Measurements from ENCODE around the gene TAGLN3.
"Not testable (repeated sequence)": the region's sequence is repeated elsewhere in the genome, so short reads cannot be mapped to it uniquely, and the experiment has no call there.

TAGLN3 gene

DNA sequence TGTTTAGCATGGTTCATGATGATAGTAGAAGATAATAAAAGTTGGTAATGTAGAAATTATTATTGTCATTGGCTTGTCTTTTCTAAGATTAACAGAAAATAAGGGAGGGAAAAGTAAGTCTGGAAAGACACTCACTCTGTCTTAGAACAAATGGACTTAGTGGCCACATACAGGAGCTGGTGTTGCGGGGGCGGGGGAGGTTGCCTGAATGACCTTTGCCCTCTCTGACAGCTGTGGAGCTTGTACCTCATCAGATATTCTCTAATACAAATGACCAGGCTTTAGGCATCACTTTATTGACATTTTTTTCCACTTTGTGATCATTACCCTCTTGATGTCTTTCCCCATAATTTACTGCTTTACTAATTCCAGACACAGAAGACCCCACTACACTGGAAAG, 5.9 kb downstream of the TAGLN3 start:
- no peak overlapping the region for H3K4me3 ChIP-seq (ENCODE audit: low read depth, low read length)
- DNase-seq (ENCODE audit: low read depth): no peak

DNA sequence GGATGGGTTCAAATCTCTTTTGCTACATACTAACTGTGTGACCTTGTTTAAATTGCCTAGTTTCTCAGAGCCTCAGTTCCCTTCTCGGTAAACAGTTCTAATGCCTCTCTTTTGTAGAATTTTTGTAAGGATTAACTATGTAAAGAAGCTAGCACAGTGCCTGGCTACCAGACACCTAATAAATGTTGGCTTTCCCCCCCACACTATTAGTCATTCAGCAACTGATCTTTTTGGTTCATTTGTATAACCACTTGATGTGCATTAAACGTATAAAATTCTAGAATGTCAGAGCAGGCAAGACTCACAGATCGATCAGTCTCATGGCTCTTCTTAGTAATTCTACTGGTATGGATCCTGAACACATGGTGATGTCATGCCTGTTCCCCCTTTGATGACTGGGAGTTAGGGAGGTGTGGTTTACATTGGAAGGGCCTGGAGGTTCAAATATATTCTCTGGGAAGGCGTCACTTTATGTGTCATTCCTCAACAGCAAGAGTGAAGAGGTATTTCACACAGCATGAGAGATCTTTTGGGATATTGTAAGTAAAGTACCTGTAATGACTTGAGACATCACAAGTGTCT, 6.5 kb downstream of the TAGLN3 start:
- no peak for DNase-seq (ENCODE audit: low read depth)
- no peak overlapping the region for H3K4me3 ChIP-seq (ENCODE audit: low read depth, low read length)

DNA sequence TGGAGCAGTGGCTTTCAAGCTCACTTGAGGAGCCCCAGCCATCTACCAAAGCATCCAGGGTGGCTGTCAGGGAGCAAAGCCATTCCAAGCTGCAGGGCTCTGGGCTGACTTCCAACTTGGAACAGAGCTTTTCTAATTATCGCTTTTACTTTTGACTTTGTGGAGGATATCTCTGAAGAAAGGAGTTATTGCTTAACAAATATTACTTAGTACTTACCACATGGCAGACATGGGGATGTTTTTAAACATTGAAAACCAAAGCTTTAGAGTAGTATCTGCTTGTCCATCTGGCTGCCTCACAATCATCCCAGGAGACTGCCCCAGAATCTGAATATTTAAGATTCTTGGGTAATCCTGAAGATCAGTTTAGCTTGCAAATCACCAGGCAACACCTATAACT, 8.9 kb downstream of the TAGLN3 start:
- no peak overlapping the region for H3K4me3 ChIP-seq (ENCODE audit: low read depth, low read length)
- peak; percentile 53 for DNase-seq (ENCODE audit: low read depth)

DNA sequence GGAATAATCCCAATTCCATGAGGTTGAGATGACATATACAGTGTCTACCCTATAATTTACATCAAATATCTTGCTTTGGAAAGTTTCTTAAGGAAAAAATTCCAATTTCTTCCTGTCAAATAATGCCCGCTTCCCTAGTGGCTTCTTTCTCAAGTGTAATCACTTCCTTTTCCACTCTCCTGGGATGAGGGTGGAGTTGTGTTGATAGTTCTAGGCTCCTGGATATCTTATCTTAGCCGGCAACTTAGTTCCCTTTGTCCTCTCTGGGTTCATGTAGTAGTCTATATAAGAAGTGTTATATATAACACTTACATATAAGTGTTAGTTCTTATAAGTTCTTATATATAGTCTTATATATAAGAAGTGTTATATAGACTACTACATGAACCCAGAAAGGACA, 10.9 kb downstream of the TAGLN3 start:
- no peak overlapping the region for H3K4me3 ChIP-seq (ENCODE audit: low read depth, low read length)
- no peak for DNase-seq (ENCODE audit: low read depth)

DNA sequence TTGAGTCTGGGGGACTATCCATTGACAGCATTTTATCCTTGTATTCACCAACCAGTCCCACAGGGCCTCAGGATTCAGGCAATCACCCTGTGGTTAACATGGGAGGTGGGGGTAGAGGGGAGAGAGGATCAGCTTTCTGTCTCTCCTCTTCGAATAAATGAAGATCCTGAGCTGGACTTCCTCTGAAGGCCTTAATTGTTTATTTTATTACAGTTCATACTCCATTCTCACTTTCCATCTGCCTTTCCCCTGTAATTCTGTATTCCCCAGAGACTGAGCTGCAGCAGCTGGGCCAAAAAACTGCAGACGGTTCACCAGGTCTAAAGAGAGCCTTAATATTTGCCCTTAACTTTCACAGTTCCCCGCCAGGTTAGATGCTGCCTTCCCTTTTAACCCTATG, 11.9 kb downstream of the TAGLN3 start:
- H3K4me3 ChIP-seq (ENCODE audit: low read depth, low read length): no peak overlapping the region
- DNase-seq (ENCODE audit: low read depth): no peak

DNA sequence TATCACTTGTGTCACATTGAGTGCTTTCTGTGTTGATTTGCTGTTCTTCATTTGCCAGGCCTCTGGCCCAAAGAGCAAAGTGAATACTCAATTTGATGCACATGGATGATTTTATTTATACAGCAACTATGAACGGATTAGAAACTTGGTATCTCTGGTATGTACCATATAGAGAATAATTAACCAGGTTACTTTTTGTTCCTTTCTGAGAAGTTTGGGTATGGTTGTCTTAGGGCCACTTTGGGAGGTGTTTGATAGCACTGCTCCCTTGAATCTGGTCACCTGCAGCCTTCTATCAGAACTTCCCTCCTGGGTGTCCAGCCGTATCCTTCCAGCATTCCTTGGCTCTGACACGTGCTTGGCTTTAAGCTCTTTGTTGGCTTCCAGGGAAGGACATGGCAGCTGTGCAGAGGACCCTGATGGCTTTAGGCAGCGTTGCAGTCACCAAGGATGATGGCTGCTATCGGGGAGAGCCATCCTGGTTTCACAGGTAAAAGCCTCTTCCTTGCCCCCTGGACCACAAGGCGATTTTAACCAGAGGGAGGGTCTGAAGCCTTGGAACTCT, 12.7 kb downstream of the TAGLN3 start:
- no peak for DNase-seq (ENCODE audit: low read depth)
- H3K4me3 ChIP-seq (ENCODE audit: low read depth, low read length): no peak overlapping the region

DNA sequence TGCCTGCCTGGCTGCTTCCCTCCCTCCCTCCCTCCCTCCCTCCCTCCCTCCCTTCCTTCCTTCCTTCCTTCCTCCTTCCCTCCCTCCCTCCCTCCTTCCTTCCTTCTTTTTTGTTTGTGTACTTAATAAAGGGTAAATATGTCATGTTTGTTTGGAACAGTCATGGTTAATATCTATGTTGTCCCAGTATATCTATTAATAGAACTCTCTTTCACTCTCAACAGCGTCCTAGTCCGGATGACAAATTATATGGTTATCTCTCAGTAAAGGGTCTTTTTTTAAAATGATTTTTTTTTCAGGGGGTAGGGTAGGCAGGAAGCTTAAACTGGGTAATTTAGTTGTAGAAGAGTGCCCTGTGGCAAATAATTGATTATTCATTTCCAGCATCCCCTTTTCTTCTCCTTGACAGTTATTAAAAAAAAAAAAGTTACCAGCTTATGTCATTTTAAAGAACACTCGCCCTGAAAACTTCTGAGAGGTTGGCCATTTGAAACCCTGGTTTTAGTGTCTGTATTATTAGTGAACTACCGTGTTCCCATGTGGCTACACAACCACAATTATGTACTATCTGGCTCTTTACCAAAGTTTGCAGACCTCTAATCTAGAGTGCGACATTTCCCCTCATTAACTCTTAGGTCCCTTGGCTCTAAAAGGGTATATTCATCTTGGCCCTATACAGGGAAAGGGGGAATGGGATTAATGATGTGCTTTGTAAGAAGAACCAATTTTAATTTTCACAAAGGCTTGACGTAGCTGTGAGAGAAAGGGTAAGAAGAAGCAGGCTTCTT, 13.7 kb downstream of the TAGLN3 start:
- no peak overlapping the region for H3K4me3 ChIP-seq (ENCODE audit: low read depth, low read length)
- DNase-seq (ENCODE audit: low read depth): no peak

DNA sequence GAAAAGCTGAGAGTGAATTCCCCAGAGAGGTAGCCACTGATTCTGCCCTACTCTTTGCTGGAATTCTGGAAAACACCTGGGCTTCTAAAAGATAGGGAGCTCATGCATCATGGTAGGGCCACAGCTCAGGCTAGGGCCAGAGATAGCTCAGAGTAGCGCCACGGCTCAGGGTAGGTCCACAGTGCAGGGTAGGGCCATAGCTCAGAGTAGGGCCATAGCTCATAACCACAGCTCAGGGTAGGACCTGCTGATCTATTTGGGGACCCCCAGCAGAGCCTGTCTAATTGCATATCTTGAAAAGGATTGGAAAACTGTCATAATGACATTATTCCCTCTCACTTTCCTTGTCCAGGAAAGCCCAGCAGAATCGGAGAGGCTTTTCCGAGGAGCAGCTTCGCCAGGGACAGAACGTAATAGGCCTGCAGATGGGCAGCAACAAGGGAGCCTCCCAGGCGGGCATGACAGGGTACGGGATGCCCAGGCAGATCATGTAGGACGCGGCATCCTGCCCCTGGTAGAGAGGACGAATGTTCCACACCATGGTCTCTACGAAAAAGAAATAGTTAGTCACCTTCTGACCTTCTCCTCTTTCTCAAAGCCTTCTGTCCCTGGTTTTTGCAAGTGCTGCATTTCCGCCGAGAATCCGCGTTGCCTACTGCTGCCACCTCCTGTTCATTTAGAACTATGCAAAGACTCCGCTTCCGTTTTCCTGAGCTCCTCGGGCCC, 14.5 kb downstream of the TAGLN3 start:
- peak; percentile 40 for DNase-seq (ENCODE audit: low read depth)
- no peak overlapping the region for H3K4me3 ChIP-seq (ENCODE audit: low read depth, low read length)

DNA sequence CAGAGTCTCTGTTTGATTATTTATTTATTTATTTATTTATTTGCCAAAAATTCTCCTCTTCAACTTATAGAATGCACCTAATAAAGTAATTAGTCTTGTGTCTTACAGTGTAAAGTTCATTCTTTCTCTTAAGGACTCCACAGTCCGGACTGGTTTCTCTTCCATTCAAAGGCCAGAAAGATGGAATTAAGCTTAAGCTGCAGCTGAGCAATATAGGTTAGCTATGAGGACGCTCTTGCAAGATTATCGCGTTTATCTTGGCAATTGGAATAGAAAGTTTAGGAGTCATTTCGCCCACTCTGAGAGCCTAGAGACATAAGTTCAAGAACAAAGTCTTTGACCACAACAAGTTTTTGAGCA, 15.0 kb downstream of the TAGLN3 start:
- DNase-seq (ENCODE audit: low read depth): no peak
- no peak overlapping the region for H3K4me3 ChIP-seq (ENCODE audit: low read depth, low read length)

DNA sequence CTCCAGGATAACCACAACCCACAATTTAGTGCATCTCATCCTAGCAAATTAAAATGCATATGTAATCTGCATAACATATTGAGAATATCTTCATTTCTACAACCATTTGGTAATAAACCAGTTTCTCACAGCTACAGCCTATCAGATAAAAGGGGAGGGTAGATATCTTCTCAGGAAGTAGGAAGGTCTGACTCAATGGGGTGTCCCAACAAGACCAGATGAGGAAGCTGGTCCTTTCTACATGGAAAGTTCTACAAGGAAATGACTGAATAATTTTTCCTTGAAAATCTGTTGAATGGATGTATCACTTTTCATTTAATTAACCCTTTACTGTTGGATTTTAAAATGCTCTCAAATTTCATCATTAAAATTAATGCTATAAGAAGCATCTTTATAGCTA, 18.4 kb downstream of the TAGLN3 start:
- DNase-seq (ENCODE audit: low read depth): no peak
- no peak overlapping the region for H3K4me3 ChIP-seq (ENCODE audit: low read depth, low read length)

DNA sequence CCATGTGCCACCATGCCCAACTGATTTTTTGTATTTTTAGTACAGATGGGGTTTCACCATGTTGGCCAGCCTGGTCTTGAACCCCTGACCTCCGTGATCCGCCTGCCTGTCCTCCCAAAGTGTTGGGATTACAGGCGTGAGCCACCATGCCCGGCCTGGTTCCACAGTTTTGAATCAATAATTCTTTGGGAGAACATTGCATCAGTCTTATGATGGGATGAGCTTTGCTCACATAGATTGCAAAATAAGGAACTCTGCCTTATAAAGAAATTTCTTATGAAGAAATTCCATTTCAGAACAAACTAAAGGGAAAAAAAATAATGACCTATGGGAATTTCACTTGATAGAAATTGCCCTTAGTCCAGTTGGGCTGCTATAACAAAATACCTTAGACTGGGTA, 20.0 kb downstream of the TAGLN3 start:
- H3K4me3 ChIP-seq (ENCODE audit: low read depth, low read length): no peak overlapping the region
- no peak for DNase-seq (ENCODE audit: low read depth)

DNA sequence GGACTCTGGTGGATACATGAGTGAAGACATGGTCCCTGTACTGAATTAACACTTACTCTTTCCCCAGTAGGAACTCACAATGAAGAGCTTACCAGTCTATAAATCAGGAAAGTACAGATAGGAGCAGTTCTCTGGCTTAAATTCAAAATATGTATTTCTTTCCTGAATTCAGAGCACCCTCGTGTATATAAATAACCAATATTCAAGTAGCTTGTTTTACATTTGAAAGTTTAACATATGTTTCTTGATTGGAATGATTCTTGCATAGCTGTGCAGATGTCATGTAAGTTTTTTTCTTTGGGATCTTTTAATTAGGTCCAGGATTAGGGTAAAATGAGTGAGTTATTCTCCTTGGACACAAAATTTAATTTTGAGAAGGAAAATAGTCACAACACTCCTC, 21.0 kb downstream of the TAGLN3 start:
- DNase-seq (ENCODE audit: low read depth): no peak
- no peak overlapping the region for H3K4me3 ChIP-seq (ENCODE audit: low read depth, low read length)

DNA sequence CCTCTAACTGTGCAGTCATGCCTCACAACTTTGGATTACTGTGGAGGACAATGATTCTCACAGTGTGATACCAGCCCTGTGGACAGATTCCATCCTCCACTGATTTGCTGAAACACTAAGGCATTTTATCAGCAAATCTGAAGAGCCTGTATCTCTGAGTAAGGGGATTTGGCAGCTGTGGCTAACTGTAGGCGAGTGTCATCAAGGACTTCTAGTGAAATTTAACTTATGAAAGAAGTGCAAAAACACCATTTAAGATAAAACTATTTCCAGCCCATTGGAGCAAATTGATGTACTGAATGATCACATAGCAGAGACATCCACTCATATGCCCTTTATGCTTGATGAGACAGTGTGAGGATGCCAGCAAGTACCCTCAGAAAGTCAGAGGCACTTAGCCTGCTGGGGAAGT, 22.0 kb downstream of the TAGLN3 start:
- no peak for DNase-seq (ENCODE audit: low read depth)
- no peak overlapping the region for H3K4me3 ChIP-seq (ENCODE audit: low read depth, low read length)

DNA sequence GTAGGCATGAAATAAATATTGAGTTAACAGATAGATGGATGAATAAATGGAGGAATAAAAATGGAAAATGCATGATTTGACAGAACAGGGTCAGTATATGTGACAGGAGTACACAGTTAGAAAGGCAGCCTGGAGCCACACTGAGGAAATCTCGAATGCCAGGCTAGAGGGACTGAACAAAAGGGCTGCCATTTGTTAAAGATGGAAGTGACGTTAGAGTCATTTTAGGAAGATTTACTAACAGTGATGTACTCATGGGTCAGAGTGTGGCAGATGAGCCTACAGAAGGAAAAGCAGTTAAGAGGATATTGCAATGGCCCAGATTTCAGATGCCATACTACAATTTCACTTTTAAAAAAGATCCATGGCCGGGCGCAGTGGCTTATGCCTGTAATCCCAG, 28.4 kb downstream of the TAGLN3 start:
- DNase-seq (ENCODE audit: low read depth): no peak
- H3K4me3 ChIP-seq (ENCODE audit: low read depth, low read length): no peak overlapping the region

DNA sequence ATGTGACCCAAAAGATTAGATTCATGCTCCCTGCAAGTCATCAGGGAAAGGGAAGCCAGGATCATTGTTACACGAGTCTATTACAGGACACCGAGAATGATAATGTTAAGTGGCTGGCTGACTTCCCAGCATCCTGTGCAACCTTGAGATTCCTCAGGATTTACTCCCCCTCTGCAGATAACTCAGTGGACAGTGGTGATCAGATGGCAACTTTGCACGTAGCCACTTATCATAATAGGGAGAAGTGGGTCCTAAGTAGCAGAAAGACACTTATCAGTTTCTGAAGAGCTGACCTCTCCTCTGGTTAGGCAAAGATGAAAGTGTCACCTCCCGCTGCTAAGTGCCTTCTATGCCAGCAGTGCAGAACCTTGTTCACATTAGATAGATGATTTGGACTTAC, 29.1 kb downstream of the TAGLN3 start:
- DNase-seq (ENCODE audit: low read depth): no peak
- no peak overlapping the region for H3K4me3 ChIP-seq (ENCODE audit: low read depth, low read length)

DNA sequence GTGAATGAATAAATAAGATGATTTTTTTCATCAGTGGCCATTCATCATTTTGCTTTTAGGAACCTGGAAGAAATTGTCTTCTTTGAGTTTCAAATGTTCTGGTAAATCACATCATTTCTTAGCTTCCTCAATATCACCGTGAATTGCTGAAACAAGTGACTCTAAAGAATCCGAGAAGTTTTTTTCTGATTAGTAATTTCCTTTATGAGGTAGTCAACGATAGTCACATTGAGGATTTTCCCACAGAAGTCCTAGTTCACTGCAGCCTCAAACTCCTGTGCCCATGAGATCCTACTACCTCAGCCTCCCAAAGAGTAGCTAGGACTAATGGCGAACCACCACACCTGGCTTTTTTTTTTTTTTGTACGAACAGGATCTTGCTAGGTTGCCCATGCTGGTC, 32.2 kb downstream of the TAGLN3 start:
- no peak for DNase-seq (ENCODE audit: low read depth)
- no peak overlapping the region for H3K4me3 ChIP-seq (ENCODE audit: low read depth, low read length)

DNA sequence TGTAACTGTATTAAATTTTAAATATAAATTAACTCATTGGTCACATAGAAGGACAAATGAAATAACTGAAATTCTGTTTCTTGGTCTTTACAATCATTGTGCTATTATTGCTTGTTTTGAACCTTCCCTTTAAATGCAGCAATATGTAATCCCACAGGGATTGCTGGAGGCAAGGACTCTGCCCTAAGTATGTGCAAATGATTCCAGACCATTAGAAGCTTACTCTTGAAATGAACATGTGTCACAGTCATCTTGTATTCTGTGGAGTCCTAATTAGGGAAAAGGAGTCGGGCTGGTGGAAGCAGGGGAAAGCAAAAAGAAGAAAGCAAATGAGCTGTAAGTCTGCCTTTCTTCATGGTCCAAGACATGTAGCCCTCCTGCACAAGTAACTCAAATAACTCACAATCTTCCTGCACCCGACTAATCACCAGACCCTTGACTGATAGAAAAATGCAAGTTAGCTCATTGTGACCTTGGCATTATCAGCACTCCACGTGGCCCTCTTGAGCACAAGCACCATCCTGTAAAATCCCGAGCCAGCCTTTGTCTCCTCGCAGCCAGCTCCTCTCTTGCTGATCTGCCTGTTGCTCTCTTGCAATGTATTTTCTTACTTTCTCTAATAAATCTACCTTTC, 33.5 kb downstream of the TAGLN3 start:
- no peak for DNase-seq (ENCODE audit: low read depth)
- H3K4me3 ChIP-seq (ENCODE audit: low read depth, low read length): no peak overlapping the region

DNA sequence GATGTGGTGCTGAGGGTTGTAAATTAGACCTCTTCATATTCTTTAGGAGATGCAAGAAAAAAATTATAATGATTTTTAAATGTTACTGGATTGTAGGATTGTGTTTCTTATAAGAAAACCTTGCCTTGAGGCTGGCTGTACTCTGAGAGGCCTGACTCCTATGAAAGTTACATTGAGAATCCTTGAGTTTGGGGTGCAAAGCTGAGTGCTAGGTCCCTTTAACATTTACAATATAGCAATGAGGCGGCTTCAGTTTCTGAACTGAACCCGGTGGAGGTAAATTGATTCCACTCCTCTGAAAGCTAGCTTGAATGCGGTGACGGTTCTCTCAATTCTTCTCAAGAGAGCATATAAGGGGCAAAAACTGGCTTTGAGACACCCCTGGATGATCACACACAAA, 35.7 kb downstream of the TAGLN3 start, which contains the start of gene TMPRSS7:
Gene TMPRSS7 (plus strand): TSS at position 301 of the 400 bp plus-strand sequence. CDS start 110 bp downstream, outside the sequence.
- no peak for DNase-seq (ENCODE audit: low read depth)

DNA sequence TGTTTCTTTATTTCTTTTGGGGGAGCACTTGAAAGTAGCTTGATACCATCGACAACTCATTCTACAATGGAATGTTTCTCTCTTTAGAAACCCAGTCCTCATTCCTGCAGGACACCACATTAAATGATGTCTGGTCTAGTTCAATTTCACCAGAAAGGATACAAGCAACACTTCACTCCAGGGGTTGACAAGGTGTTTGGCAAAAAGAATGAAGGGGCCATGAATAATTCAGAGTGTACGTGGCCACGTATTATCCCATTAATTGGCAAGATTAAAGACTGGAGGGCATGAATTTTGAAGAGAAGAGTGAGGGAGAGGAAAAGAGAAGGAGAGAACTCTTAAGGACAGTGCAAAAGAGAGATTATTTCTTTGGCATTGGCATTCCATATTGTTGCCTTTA, 36.5 kb downstream of the TAGLN3 start:
- H3K4me3 ChIP-seq (ENCODE audit: low read depth, low read length): no peak overlapping the region
- no peak for DNase-seq (ENCODE audit: low read depth)

More for the DNA sequence above, 35.7 kb downstream of the TAGLN3 start, which contains the start of gene TMPRSS7:
- H3K4me3 ChIP-seq (ENCODE audit: low read depth, low read length): no peak within 1 kb of the TSS

DNA sequence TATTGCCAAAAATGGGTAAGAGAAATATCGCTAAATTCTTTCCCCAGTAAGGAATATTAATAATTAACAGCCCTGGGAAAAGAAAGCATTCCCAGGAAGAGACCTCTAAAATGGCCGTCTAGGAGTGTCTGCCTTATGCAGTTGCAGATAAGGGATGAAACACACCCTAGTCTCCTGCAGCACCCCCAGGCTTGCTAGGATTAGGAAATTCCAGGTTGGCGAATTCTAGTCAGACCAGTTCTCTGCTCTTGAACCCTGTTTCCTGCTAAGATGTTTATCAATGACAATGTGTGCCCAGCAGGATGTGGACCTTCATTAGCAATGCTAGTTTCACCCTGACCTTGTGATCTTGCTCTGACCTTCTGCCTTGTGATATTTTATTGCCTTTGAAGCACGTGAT, 38.5 kb downstream of the TAGLN3 start:
- not testable (repeated sequence) for DNase-seq (ENCODE audit: low read depth); H3K4me3 ChIP-seq (ENCODE audit: low read depth, low read length)

All from skeletal muscle cell (primary cell).